Progenitor cell of endocrine pancreas (in vitro differentiated cells): ENCODE results near the gene ELOF1. TPM values are rescaled to one million over a fixed set of nuclear protein-coding genes. Genes with fewer than 3 reads are reported as not detected.
A peak's percentile ranks its signal among the peaks of the same experiment; 100 is the strongest.

Experiments used
- DNase-seq: peaks from one replicate; pipeline ENCODE4 v3.0.0; 2021; ENCODE audit warnings: low spot score; ENCODE audit not compliant: unreplicated experiment
- H3K27ac Mint-ChIP-seq: 2 replicates; pipeline ENCODE4 v1.8.0; 2021; ENCODE audit warnings: mild to moderate bottlenecking, moderate library complexity, mixed read lengths
- H3K27me3 Mint-ChIP-seq: 2 replicates; pipeline ENCODE4 v1.8.0; 2021; ENCODE audit warnings: mixed read lengths
- H3K36me3 Mint-ChIP-seq: 2 replicates; pipeline ENCODE4 v1.8.0; 2022; ENCODE audit warnings: mixed read lengths; ENCODE audit not compliant: insufficient read depth
- H3K4me1 Mint-ChIP-seq: 2 replicates; pipeline ENCODE4 v1.8.0; 2021; ENCODE audit warnings: low read depth, mixed read lengths
- H3K4me3 Mint-ChIP-seq: 2 replicates; pipeline ENCODE4 v1.8.0; 2021; ENCODE audit warnings: low read depth, mild to moderate bottlenecking, moderate library complexity, mixed read lengths
- H3K9me3 Mint-ChIP-seq: 2 replicates; pipeline ENCODE4 v1.8.0; 2021; ENCODE audit warnings: low read depth, mixed read lengths
- total RNA-seq: library from RNA; stranded (reverse); gene quantifications from 2 replicates; pipeline ENCODE4 v1.2.1, GENCODE V29; 2021
- TF ChIP-seq, protein P1 (sequence below): fragments of 200-600 bp; sonication (generic); IDR thresholded peaks from one replicate; pipeline ENCODE4 v1.5.0; 2021; ENCODE audit warnings: antibody characterized with exemption, mild to moderate bottlenecking; ENCODE audit not compliant: unreplicated experiment

ELOF1 gene
- total RNA-seq, 1 donor from 2014 or later, result 56.5 TPM

DNA sequence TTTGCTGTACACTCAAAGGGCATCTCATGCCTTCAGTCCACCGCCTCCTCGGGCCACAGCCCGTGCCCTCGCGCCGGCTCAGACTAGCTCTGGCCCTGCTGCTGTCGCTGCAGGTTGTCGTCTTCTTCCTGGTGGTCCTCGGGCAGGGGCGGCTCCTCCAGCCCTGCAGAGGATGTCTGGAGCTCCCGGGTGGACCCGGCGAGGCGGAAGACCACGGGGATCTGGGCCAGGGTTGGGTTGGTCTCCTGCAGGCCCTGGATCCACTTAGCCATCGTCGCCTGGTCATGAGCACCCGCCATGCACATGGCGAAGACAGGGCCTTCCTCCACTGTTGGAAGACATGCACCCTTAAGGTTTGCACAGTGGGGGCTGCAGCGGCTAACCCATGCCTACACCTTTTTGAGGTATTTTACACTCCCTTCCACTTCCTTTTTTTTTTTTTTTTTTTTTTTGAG, 52.9 kb downstream of the ELOF1 start:
- Mint-ChIP-seq H3K36me3 (peaks cover 1% of the 10 kb centered on the region), H3K9me3 (no peaks in the 10 kb centered on the region), H3K27me3 (no peaks in the 10 kb centered on the region), H3K4me1 (peaks cover 12% of the 10 kb centered on the region), H3K27ac (peak overlapping the region; percentile 93), H3K4me3 (peak overlapping the region; percentile 80)
- no peak for DNase-seq
- TF ChIP-seq, protein P1, sequence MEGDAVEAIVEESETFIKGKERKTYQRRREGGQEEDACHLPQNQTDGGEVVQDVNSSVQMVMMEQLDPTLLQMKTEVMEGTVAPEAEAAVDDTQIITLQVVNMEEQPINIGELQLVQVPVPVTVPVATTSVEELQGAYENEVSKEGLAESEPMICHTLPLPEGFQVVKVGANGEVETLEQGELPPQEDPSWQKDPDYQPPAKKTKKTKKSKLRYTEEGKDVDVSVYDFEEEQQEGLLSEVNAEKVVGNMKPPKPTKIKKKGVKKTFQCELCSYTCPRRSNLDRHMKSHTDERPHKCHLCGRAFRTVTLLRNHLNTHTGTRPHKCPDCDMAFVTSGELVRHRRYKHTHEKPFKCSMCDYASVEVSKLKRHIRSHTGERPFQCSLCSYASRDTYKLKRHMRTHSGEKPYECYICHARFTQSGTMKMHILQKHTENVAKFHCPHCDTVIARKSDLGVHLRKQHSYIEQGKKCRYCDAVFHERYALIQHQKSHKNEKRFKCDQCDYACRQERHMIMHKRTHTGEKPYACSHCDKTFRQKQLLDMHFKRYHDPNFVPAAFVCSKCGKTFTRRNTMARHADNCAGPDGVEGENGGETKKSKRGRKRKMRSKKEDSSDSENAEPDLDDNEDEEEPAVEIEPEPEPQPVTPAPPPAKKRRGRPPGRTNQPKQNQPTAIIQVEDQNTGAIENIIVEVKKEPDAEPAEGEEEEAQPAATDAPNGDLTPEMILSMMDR, result no peak

DNA sequence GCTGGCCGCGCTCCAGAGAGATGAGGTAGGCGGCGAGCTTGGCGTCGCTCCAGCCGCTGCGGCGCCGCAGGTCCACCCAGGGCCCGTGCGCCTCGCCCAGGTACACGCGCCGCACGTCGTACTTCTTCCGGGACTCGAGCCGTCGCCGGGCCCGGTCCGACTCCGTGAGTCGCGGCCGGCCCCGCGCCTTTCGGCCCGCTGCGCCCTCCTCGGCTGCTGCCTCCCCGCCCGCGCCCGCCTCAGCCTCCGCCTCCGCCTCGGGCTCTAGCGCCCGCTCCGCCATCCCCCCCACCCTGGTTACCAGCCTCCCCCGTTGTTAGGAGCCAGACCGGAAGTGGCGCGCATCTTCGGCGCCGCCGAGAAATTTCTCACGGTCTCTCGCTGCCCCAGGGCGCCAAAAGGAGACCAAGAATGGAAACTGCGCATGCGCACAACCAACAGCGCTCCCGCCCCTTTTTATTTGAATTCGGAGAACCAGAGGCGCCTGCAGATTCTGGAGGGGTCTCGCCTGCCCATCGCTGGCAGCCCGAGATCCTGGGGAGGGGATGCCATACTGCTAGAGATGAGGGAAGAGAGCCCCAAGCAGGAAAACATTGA, 53.4 kb downstream of the ELOF1 start, which contains the start of gene ZNF653:
Gene ZNF653 (minus strand): TSS at position 336 of the 597 bp plus-strand sequence. CDS start 53 bp downstream, at position 283.
- Mint-ChIP-seq H3K27ac (peak within 1 kb of the TSS; percentile 95), H3K4me1 (peaks cover 12% of the 10 kb centered on the region), H3K36me3 (no peaks in the 10 kb centered on the region), H3K27me3 (no peaks in the 10 kb centered on the region), H3K4me3 (peak within 1 kb of the TSS; percentile 80), H3K9me3 (no peaks in the 10 kb centered on the region)
- DNase-seq, result peak; percentile 93
- TF ChIP-seq, protein P1, result no peak

DNA sequence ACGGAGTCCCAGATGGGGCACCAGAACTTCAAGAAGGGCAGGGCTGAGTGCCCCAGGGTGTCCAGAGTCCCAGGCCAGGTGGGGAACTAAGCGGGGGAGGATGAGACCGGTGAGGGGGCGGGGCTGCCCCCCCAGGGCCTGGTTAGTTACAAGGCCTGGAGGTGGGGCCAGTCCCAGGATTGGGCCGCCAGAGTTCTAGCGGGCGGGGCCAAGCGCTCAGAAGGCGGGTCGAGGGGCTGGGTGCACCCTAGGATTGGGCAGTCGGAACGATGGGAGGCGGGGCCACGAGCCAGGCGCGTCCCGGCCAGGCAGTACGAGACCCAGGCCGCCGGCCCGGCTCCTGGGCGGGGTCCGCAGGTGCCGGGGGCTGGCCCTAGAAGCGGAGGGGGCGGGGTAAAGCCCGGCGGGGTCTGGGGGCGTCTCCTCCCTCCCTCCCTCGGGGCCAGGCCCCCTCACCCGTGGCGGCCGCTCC, 54.0 kb downstream of the ELOF1 start:
- H3K27ac Mint-ChIP-seq, result peak overlapping the region; percentile 95

DNA sequence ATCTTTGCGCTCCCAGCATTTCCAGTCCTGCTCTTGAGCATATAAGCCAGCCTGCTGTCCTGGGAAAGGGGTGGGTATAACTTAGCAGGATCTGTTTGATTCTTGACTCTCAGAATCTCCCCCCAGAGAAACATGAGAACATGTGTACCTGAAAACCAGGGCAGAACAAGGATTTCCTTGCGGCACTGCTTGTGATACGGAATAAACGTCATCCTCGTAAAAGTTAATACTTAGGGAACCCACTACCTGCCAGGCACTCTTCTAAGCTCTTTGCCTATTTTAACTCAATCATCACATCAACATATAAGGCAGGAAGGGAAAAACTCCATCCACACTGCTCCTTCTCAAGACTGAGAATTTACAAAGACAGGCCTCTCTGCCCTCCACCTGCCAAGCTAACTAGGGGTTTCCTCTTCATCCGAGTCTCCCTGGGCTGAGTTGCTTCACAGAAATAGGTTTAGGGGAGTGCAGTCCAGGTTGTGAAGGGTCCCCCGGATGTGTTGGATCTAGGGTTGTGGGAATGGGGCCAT, 54.5 kb downstream of the ELOF1 start:
- TF ChIP-seq, protein P1, result no peak
- Mint-ChIP-seq H3K27ac (peak overlapping the region; percentile 95), H3K4me1 (peaks cover 12% of the 10 kb centered on the region), H3K4me3 (peak overlapping the region; percentile 80), H3K9me3 (no peaks in the 10 kb centered on the region), H3K27me3 (no peaks in the 10 kb centered on the region), H3K36me3 (peaks cover 1% of the 10 kb centered on the region)
- DNase-seq, result no peak

More for the DNA sequence above, 54.0 kb downstream of the ELOF1 start:
- peaks cover 12% of the 10 kb centered on the region for H3K4me1 Mint-ChIP-seq
- no peaks in the 10 kb centered on the region for H3K9me3 Mint-ChIP-seq
- peak; percentile 96 for DNase-seq
- H3K27me3 Mint-ChIP-seq, result no peaks in the 10 kb centered on the region
- no peaks in the 10 kb centered on the region for H3K36me3 Mint-ChIP-seq
- TF ChIP-seq, protein P1, result no peak
- peak overlapping the region; percentile 80 for H3K4me3 Mint-ChIP-seq

Other genes with a start within 250 kb of the ELOF1 start
- 40.7 and 43.9 TPM in 2 replicates for gene RAB3D, start 219.6 kb downstream of the ELOF1 start, total RNA-seq
- gene TMEM205, start 213.0 kb downstream of the ELOF1 start, total RNA-seq, result 49.8 and 51.1 TPM in 2 replicates
- 25.0 and 27.6 TPM in 2 replicates for gene CCDC159, start 212.7 kb downstream of the ELOF1 start, total RNA-seq
- gene PLPPR2, start 203.8 kb downstream of the ELOF1 start, total RNA-seq, result 7.9 and 10.1 TPM in 2 replicates
- gene SWSAP1, start 184.6 kb downstream of the ELOF1 start, total RNA-seq, result 3.2 and 3.3 TPM in 2 replicates
- gene EPOR, start 174.9 kb downstream of the ELOF1 start, total RNA-seq, result 53.6 and 56.7 TPM in 2 replicates
- 266 and 284 TPM in 2 replicates for gene RGL3, start 139.9 kb downstream of the ELOF1 start, total RNA-seq
- 1.8 and 2.2 TPM in 2 replicates for gene ODAD3, start 124.1 kb downstream of the ELOF1 start, total RNA-seq
- gene PRKCSH, start 123.6 kb downstream of the ELOF1 start, total RNA-seq, result 409 and 437 TPM in 2 replicates
- 0.87 and 1.4 TPM in 2 replicates for gene ELAVL3, start 78.2 kb downstream of the ELOF1 start, total RNA-seq
- 17.6 and 21.8 TPM in 2 replicates for gene ZNF653, start 53.4 kb downstream of the ELOF1 start, total RNA-seq
- gene ECSIT, start 30.1 kb downstream of the ELOF1 start, total RNA-seq, result 36.1 and 38.5 TPM in 2 replicates
- gene CNN1, start 20.4 kb downstream of the ELOF1 start, total RNA-seq, result 3.2 and 9.0 TPM in 2 replicates
- gene ACP5, start 18.4 kb upstream of the ELOF1 start, total RNA-seq, result 1.6 and 2.7 TPM in 2 replicates
- 31.9 and 33.6 TPM in 2 replicates for gene ZNF627, start 38.3 kb upstream of the ELOF1 start, total RNA-seq
- 12.0 and 12.4 TPM in 2 replicates for gene ZNF823, start 179.7 kb upstream of the ELOF1 start, total RNA-seq
- gene ZNF441, start 207.8 kb upstream of the ELOF1 start, total RNA-seq, result 3.8 and 4.4 TPM in 2 replicates
- gene ZNF491, start 239.3 kb upstream of the ELOF1 start, total RNA-seq, result 5.4 and 6.5 TPM in 2 replicates